ENCODE results near the gene MSH2.

- TF ChIP-seq ZFP3 (CRISPR knock-in tag; IDR thresholded peaks at IDR 0.05): no peak
- no peak for TF ChIP-seq TOX (CRISPR knock-in tag; IDR thresholded peaks at IDR 0.05; ENCODE audit: borderline replicate concordance)
- TF ChIP-seq ARNTL (CRISPR knock-in tag; IDR thresholded peaks at IDR 0.05; ENCODE audit: borderline replicate concordance, low read depth): no peak
- TF ChIP-seq TCF4 (CRISPR knock-in tag; IDR thresholded peaks at IDR 0.05; ENCODE audit: borderline replicate concordance): no peak
- no peak for TF ChIP-seq POU6F1 (CRISPR knock-in tag; IDR thresholded peaks at IDR 0.05; ENCODE audit: borderline replicate concordance, low read depth)
- no peak for TF ChIP-seq BACH2 (CRISPR knock-in tag; IDR thresholded peaks at IDR 0.05; ENCODE audit: borderline replicate concordance)
- TF ChIP-seq PATZ1 (CRISPR knock-in tag; IDR thresholded peaks at IDR 0.05; ENCODE audit: borderline replicate concordance): no peak
Measured at GRCh38 chr2:47402805-47403608, at the start of gene MSH2.

All from SK-N-SH treated with all-trans-retinoic acid at 6 μM for 48 hours (cell line).